ENCODE results near the gene MAPKBP1.
"Not testable (repeated sequence)": the region's sequence is repeated elsewhere in the genome, so short reads cannot be mapped to it uniquely, and the experiment has no call there.

The MAPKBP1 gene, protein sequence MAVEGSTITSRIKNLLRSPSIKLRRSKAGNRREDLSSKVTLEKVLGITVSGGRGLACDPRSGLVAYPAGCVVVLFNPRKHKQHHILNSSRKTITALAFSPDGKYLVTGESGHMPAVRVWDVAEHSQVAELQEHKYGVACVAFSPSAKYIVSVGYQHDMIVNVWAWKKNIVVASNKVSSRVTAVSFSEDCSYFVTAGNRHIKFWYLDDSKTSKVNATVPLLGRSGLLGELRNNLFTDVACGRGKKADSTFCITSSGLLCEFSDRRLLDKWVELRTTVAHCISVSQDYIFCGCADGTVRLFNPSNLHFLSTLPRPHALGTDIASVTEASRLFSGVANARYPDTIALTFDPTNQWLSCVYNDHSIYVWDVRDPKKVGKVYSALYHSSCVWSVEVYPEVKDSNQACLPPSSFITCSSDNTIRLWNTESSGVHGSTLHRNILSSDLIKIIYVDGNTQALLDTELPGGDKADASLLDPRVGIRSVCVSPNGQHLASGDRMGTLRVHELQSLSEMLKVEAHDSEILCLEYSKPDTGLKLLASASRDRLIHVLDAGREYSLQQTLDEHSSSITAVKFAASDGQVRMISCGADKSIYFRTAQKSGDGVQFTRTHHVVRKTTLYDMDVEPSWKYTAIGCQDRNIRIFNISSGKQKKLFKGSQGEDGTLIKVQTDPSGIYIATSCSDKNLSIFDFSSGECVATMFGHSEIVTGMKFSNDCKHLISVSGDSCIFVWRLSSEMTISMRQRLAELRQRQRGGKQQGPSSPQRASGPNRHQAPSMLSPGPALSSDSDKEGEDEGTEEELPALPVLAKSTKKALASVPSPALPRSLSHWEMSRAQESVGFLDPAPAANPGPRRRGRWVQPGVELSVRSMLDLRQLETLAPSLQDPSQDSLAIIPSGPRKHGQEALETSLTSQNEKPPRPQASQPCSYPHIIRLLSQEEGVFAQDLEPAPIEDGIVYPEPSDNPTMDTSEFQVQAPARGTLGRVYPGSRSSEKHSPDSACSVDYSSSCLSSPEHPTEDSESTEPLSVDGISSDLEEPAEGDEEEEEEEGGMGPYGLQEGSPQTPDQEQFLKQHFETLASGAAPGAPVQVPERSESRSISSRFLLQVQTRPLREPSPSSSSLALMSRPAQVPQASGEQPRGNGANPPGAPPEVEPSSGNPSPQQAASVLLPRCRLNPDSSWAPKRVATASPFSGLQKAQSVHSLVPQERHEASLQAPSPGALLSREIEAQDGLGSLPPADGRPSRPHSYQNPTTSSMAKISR (N-terminal part only)

DNA sequence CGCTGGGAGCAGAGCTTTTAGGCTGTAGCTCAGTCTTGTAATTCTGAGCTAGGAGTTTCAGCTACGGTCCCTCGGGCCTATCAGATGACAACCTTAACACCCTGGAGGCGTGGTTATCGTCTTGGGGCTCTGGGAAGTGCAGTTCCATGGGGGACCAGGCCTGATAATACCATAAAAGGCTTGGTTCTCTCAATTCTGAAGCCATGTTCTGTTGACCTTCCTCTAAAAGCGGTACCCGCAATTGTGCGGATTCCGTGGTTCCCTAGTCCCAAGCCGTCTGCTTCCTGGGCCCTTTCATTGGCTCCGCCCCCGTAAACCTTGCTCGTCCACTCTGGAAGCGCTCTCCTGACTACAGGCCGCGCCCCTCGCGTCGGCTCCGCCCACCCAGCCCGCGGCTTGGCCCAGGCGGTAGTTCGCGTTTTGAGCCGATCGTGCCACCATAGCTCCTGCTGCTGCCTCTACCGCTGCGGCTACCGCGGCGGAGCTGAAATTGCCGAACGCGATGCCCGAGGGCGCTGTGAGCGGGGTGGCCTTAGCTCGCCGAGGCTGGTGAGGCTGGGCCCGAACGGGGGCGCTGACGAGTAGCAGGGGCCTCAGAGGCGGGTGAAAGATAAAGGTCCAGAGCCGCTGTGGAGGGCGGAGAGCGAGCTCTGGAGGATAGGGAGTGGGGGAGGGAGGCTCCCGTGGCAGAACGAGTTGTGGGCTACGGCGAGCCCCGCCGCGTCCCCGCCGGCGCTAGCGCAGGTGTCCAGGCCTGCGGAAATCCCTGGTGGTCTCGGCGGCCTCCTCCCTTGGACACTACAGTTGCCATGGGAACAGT, at the start of gene MAPKBP1:
TSS of gene MAPKBP1 (plus strand) at position 423 of the 820 bp plus-strand sequence. CDS start 792 bp downstream, outside the sequence.
- DNase-seq (ENCODE audit: low read depth in 2 of 2): peak; percentile 96

DNA sequence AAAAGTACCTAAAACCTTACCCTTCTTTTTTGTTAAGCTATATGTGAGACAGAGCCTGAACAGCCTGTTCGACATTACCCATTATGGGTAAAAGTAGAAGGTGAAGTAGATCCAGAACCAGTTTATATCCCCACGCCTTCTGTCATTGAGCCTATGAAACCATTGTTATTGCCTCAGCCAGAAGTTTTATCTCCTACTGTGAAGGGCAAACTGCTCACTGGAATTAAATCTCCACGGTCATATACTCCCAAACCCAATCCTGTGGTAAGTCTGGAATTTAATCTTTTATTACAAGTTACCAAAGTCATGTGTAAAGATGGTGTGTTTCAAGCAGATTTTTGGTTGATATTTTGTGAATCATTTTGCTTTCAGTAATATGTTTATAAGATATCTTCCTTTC, 47.1 kb upstream of the MAPKBP1 start:
- no peak for DNase-seq (ENCODE audit: low read depth in 2 of 2)

DNA sequence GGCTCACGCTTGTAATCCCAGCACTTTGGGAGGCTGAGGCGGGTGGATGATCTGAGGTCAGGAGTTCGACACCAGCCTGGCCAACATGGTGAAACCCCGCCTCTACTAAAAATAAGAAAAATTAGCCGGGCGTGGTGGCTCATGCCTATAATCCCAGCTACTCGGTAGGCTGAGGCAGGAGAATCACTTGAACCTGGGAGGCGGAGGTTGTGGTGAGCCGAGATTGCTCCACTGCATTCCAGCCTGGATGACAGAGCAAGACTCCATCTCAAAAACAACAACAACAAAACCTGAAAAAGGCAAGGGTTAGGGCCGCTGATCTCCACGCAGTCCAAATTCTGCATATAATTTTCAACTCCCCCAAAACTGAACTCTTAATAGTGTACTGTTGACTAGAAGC, 46.2 kb upstream of the MAPKBP1 start:
- not testable (repeated sequence) for DNase-seq (ENCODE audit: low read depth in 2 of 2)

DNA sequence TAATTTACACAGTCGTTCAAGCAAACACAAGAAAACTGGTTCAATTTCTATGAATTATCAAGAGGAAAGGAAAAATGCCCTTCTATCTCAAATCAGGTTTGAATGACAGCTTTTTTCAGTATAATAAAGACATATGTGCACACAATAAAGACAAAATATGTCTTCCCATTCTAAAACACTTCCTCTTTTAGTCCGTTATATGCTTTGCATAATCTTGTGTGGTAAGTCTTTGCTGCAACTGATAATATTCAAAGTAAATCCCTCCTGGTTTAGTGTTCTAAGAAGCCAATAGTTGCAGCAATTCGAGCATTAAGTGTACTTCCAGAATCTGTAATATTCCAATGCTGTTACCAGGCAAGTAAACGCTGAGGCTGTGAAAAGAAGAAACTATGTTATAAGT, 43.7 kb upstream of the MAPKBP1 start:
- no peak for DNase-seq (ENCODE audit: low read depth in 2 of 2)

DNA sequence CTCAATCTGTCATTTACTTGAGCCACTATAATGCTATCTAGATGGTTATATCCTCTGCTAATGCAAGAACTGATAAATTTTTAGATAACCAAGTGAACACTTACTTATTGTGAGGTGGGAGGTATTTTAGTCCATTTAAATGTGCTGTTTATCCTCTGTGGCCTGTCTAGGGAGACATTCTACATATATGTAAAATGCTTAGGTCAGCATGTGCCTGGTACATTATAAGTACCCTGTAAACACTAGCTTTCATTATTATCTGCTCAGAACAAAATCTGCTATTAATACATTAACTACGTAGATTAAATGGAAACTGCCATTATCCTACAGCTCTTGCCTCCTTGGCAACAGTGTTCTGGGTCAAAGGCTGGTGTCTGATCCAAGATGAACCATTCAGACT, 41.8 kb upstream of the MAPKBP1 start:
- no peak for DNase-seq (ENCODE audit: low read depth in 2 of 2)

DNA sequence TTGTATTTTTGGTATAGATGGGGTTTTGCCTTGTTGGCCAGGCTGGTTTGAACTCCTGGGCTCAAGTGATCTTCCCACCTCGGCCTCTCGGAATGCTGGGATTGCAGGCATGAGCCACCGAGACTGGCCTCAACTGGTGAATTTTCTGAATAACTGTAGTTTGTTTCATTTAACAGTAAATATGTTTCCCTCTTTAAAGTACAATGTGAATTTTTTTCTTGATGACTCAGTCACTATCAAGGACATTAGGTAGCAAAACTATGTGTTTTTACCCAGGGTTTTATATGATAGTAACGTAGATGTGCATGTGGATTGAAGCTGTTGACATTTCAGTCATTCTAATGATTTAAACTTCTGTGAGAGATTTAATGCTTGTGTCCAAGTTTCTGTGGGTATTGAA, 40.2 kb upstream of the MAPKBP1 start:
- DNase-seq (ENCODE audit: low read depth in 2 of 2): no peak

DNA sequence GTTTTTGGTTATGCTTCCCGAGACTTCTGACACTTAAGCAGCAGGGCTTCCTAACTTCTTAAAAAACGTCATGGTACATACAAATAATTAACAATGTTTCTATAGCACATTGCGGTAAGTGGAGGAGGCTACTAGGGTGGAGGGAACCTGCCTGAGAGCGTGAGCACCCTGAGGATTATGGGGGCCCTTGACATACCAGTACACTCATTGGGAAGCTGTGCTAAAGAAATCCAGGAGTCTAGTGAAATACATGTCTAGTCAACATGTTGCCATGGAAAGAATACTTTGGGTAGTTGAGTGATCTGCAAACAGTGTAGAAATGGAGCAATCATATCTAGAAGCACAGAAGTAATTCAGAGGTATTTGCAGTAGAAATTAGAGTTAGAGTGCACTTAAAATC, 39.2 kb upstream of the MAPKBP1 start:
- DNase-seq (ENCODE audit: low read depth in 2 of 2): no peak

DNA sequence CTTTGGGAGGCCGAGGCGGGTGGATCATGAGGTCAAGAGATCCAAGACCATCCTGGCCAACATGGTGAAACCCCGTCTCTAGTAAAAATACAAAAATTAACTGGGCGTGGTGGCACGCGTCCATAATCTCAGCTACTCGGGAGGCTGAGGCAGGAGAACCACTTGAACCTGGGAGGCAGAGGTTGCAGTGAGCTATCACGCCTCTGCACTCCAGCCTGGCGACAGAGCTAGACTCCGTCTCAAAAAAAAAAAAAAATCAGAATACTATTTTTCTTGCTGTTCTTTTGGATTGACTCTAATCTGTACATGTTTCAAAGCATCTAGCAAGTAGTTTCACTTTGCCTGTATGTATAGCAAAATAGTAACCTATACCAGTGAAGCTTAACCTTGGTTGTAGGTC, 38.8 kb upstream of the MAPKBP1 start:
- not testable (repeated sequence) for DNase-seq (ENCODE audit: low read depth in 2 of 2)

DNA sequence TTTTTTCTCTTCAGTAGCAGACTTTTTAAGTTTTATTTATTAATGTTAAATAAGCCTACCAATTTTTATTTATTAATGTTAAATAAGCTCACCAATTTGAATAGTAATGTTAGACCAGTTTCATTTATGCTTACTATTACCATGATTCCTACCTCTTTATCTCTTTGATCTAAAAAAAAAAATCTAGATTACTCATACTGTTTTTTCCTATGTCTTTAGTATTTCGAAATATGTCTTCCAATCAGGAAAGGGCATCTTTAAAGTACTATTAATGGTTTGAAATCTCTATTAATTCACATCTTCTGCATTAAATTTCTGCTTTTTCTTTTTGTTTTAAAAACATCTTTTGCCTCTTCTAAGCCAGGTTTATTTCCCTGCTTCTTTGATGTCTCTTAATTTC, 27.5 kb upstream of the MAPKBP1 start:
- no peak for DNase-seq (ENCODE audit: low read depth in 2 of 2)

DNA sequence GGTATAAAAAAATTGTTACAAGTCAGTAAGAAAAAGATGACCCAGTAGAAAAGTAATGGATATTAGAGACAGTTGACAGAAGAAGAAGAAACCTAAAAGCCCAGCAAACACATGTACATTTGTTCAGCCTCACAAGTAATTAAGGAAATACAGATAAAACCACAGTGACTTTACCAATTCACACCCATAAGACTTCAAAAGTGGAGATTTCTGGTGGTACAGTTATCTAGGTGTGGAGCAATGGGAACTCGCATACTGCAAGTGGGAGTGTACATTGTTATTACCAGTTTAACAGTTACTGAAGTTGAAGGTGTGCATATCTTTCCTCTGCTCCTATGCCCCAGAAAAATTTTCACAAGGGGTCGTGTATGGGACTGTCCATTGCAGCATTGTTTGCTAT, 18.1 kb upstream of the MAPKBP1 start:
- no peak for DNase-seq (ENCODE audit: low read depth in 2 of 2)

DNA sequence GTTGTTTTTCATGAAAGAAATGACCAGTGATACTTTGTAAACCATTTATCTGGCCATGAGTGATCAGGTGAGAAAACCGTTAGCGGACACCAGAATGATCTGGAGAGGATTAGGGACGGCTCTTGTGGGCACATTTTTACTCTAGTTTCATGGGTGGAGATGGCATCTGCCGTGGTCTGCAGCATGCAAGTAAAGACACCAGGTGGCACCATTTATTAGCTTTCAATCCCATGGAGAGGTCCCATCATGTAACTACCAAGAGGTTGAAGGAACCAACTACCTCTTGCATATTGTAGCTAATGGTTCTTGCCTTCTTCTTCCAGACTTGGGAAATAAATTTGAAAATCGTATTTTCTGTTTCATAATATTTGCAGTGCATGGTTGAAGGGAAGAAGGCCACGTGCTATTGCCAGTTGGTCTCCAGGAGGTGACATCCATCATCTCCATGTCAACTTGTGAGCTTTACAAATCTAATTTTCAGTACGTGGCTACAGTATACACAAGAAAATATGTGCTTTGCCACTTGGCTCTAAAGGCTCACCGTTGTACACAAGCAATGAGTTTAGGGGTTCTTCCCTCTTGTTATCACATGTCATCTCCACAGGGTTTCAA, 1.5 kb upstream of the MAPKBP1 start:
- DNase-seq (ENCODE audit: low read depth in 2 of 2): peak; percentile 12 to 39

DNA sequence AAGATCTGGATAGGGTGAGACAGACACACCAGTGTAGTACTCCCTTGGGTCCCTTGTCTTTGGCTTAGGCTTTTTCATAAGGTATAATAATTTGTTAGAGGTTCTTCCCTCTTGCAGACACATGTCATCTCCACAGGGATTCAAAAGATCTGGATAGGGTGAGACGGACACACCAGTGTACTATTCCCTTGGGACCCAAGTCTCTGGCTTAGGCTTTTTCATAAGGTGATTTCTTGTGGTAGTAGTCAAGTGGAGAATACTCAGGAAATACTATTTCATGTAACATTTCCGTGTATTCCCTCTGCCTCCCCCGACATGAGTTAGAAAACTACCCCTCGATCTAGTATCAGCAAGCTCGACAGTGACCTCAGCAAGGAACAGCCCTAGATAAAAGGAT, 954 bp upstream of the MAPKBP1 start:
- no peak for DNase-seq (ENCODE audit: low read depth in 2 of 2)

DNA sequence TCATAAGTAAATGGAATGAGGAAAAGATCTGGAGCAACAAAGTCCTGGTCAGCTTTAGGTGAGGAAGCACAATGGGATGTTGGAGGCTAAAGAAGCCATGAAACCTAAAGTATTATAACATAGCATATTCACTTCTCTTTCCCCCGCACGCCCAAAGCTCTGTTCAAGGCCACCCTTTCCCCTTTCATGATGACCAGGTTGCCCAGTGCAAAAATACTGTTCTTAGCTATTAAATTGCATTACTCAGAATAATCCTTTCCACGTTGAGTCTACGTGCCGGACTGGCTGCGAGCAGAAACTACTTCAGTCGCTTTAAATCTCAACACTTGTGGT, 589 bp upstream of the MAPKBP1 start:
- DNase-seq (ENCODE audit: low read depth in 2 of 2): no peak

DNA sequence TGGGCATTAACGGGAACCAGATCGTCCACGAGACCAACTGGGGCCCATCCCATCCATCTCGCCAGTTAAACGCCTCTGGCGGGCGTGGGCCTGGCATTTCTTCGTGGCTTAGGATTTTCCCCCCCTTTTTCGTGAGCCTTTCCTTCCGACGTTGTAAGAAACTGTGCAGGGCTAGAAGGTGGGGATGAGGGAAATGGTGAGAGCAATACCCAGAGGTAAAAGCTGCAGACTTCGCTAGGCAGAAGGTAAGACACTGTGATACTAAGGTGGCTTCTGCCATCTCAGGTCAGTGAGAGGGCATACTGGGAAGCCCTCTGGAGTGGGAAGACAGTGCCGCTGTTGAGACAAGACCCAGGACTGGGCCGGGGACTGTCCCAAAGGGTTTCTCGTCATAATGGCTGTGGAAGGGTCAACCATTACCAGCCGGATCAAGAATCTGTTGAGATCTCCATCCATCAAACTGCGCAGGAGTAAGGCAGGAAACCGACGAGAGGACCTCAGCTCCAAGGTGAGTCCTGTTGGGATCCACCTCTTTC, 666 bp downstream of the MAPKBP1 start:
- peak in 1 of 2 donors; percentile 1 for DNase-seq (ENCODE audit: low read depth in 2 of 2)

DNA sequence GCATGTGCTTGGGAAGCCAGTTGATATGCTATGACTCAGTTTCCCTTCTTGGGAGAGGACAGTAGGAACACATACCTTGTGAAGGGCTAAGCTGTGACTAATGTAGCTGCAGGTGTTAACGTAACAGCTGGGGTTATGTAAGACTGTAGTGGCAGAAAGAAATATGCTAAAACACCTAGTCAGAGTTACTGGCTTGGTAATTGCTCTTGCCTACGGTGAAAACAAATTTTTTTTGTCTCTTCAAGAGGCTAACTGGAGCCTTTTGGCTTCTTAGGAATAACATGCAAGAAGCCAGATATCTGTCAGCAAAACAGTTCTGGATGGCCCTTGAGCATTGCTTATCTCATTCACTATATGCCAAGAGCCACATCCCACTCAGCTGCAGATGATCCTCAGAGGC, 1.4 kb downstream of the MAPKBP1 start:
- DNase-seq (ENCODE audit: low read depth in 2 of 2): no peak

DNA sequence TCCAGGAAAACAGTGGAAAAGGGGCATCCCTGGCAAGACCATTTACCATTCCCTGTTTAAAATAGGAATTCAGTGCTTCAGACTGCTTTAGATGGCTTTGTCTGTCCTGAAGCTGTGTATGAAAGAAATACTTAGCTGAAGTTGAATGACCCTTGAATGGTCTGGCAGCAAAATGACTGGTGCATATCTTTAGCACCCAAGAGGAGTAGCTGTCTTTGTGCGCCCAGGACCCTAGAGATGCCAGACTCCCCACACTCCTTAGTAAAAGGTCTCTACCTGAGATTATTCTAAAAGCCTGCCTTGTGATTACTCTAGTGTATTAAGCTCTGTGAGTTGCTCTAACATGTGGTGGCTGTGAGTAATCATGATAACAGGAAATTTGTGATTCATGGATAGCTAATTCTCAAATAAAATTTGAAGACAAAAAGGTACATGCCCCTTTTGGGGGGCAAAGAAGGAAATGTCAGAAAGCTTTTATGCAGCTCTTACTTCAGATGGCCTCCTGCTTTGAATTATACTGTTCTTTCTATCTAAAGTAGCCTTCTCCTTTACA, 3.2 kb downstream of the MAPKBP1 start:
- DNase-seq (ENCODE audit: low read depth in 2 of 2): no peak

DNA sequence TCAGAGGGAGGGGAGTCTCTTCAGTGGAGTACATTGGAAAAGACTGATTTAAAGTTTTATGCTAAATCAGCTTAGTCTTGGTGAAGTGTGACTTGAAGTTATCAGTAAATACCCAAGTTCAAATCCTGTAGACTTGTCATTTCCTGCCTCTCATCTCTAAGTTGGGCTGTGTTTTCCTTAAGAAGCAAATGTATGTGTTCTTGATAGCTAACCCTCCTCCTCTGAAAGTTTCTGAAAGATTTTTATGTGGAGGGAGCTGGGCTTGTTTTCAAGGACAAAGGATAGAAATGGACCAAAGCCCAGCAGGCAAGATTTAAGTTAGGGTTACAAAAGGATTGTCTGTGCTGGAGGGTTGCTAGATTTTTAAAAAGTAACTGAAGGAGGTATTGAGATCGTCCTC, 4.2 kb downstream of the MAPKBP1 start:
- DNase-seq (ENCODE audit: low read depth in 2 of 2): no peak

DNA sequence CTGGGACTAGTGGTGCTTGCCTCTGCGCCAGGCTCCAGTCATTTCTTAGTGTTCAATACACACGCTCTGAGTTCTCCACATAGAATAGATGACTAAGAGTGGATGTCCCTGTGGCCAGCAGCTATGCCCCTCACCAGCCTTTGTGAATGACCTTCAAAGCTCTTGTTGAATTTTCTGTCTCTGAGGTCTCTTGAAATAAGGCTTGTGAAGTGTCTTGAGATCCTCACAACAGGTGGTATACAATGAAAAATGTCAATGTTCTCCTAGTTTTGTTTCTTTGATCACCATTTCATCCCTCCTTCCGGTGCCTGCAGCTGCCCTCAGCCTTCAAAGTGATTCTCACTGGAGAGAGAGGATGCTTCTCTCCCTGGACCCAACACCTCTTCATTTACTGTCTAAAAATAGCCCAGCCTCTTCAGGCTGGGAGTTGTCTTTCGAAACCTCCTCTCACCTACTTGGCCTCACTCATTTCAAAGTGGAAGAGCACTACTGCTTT, 5.4 kb downstream of the MAPKBP1 start:
- DNase-seq (ENCODE audit: low read depth in 2 of 2): no peak

DNA sequence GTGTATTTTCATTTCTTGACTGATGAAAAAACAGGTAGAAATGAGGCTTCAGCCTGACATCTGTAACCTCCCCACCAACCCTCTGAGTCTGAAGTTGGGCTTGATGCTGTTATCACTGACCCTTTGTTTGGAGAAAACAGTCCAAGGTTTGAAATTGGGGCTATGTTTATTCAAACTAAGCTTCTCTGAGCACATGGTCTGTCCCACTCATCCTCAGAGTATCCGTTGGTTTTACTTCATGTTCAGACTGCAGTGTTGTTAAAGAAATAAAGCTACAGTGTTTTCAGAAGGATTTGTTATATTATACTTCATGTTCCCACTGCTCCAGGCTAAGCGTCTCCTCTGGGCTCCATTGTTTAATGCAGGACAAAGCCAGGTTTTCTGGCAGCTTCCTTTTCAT, 6.0 kb downstream of the MAPKBP1 start:
- DNase-seq (ENCODE audit: low read depth in 2 of 2): no peak

DNA sequence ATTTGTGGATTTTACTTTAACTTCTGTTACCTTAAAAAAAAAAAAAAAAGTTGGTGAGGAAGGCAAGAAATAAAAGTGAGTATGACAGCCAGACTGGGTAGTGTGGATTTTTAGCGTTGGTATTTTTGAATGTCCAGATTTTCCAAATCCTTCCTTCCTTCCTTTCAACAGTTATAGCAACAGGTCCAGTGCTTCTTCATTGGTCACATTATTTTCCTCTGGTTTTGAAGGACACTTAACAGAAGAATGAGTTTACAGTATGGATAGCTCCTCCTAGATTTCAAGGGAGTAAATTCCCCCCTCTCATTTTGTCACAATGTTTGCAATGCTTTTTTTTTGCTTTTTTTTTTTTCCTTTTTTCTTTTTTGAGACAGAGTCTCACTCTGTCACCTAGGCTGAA, 6.4 kb downstream of the MAPKBP1 start:
- no peak for DNase-seq (ENCODE audit: low read depth in 2 of 2)
